Vagina (tissue), 2 donors: ENCODE results near the gene UQCRHL.

ENCODE experiments used
- POLR2A ChIP-seq, 2 donors: fragments of 450-650 bp; IDR thresholded peaks; one replicate each; pipeline ENCODE4 v1.6.1; 2017; ENCODE audit warnings: antibody characterized with exemption in 2 of 2, mild to moderate bottlenecking in 2 of 2, moderate library complexity in 2 of 2
- POLR2AphosphoS5 ChIP-seq, 2 donors: sonication (generic); formaldehyde crosslinking; IDR thresholded peaks; one replicate each; pipeline ENCODE4 v1.9.0; 2017; ENCODE audit warnings: antibody characterized with exemption in 2 of 2, mild to moderate bottlenecking in 2 of 2, low read depth in 1 of 2; ENCODE audit not compliant: insufficient read depth in 1 of 2
- TF ChIP-seq, protein P1 (sequence below), 3 experiments: fragments of 450-650 bp in 2 of 3; fragments of 200-600 bp in 1 of 3; sonication (generic) in 1 of 3; IDR thresholded peaks; one replicate each; pipeline ENCODE4 v1.5.1; 2017 to 2019; ENCODE audit warnings: antibody characterized with exemption in 3 of 3, mild to moderate bottlenecking in 2 of 3, moderate library complexity in 2 of 3

DNA sequence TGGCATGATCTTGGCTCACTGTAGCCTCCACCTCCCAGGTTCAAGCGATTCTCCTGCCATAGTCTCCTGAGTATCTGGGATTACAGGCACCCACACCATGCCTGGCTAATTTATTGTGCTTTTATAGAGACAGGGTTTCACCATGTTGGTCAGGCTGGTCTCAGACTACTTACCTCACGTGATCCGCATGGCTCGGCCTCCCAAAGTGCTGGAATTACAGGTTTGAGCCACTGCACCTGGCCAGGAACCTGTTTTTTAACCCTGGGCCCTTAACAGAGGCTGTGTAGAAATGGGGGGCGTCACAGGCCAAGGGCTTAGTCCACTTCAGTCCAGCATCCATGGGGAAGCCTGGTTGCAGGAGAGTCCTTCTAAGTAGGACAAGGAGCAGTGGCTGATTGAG is 39.5 kb downstream of the UQCRHL start:
- no peak for TF ChIP-seq POLR2A (IDR thresholded peaks at IDR 0.05)
- TF ChIP-seq, protein P1, sequence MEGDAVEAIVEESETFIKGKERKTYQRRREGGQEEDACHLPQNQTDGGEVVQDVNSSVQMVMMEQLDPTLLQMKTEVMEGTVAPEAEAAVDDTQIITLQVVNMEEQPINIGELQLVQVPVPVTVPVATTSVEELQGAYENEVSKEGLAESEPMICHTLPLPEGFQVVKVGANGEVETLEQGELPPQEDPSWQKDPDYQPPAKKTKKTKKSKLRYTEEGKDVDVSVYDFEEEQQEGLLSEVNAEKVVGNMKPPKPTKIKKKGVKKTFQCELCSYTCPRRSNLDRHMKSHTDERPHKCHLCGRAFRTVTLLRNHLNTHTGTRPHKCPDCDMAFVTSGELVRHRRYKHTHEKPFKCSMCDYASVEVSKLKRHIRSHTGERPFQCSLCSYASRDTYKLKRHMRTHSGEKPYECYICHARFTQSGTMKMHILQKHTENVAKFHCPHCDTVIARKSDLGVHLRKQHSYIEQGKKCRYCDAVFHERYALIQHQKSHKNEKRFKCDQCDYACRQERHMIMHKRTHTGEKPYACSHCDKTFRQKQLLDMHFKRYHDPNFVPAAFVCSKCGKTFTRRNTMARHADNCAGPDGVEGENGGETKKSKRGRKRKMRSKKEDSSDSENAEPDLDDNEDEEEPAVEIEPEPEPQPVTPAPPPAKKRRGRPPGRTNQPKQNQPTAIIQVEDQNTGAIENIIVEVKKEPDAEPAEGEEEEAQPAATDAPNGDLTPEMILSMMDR (IDR thresholded peaks at IDR 0.05) = no peak
- TF ChIP-seq POLR2AphosphoS5 (IDR thresholded peaks at IDR 0.05; ENCODE audit: insufficient read depth in 1 of 2, low read depth in 1 of 2) = no peak
